HL-60 (cell line): ENCODE data around the gene FBXL17.

ENCODE experiments used
- DNase-seq, 2 experiments: peaks; one replicate each; pipeline ENCODE4 v3.0.0-alpha.2; 2010 to 2020; ENCODE audit warnings: low read depth in 1 of 2, low spot score in 1 of 2
- H3K27ac ChIP-seq: fragments of 250-450 bp; sonication (Bioruptor Pico); replicated peaks from 2 replicates; pipeline ENCODE4 v1.5.1; 2020; ENCODE audit warnings: mild to moderate bottlenecking, moderate library complexity
- H3K27me3 ChIP-seq: fragments of 250-450 bp; sonication (Bioruptor Pico); 2 replicates; pipeline ENCODE4 v1.5.1; 2021; ENCODE audit warnings: mild to moderate bottlenecking, moderate library complexity; ENCODE audit not compliant: insufficient read depth, poor library complexity, severe bottlenecking
- H3K4me3 ChIP-seq: replicated peaks from 2 replicates; pipeline ENCODE4 v1.5.1; 2011; ENCODE audit warnings: mild to moderate bottlenecking, control low read depth, low read length; ENCODE audit not compliant: insufficient read depth
- GABPA ChIP-seq: IDR thresholded peaks from 2 replicates; pipeline ENCODE4 v1.6.1; 2012; ENCODE audit warnings: low read depth
- POLR2AphosphoS5 ChIP-seq: IDR thresholded peaks from 2 replicates; pipeline ENCODE4 v1.6.1; 2012; ENCODE audit warnings: low read depth
- SPI1 ChIP-seq: IDR thresholded peaks from 2 replicates; pipeline ENCODE4 v1.6.1; 2012; ENCODE audit warnings: low read depth, mild to moderate bottlenecking, borderline replicate concordance
- TF ChIP-seq, protein P1 (sequence below): IDR thresholded peaks from 2 replicates; pipeline ENCODE4 v1.6.1; 2012; ENCODE audit warnings: low read depth; ENCODE audit not compliant: insufficient replicate concordance
- TF ChIP-seq, protein P2 (sequence below): IDR thresholded peaks from one replicate; pipeline ENCODE4 v1.5.1; 2011; ENCODE audit warnings: low read length, control low read depth, inconsistent platforms; ENCODE audit not compliant: insufficient read depth

FBXL17 gene

GRCh38 chr5:108249095-108249784, 132.7 kb downstream of the FBXL17 start:
- no peak overlapping the region for H3K4me3 ChIP-seq
- DNase-seq = no peak
- H3K27me3 ChIP-seq = no peaks in the 10 kb centered on the region
- no peak overlapping the region for H3K27ac ChIP-seq
- TF ChIP-seq GABPA (no peak), SPI1 (no peak), POLR2AphosphoS5 (no peak)
- TF ChIP-seq, protein P1, sequence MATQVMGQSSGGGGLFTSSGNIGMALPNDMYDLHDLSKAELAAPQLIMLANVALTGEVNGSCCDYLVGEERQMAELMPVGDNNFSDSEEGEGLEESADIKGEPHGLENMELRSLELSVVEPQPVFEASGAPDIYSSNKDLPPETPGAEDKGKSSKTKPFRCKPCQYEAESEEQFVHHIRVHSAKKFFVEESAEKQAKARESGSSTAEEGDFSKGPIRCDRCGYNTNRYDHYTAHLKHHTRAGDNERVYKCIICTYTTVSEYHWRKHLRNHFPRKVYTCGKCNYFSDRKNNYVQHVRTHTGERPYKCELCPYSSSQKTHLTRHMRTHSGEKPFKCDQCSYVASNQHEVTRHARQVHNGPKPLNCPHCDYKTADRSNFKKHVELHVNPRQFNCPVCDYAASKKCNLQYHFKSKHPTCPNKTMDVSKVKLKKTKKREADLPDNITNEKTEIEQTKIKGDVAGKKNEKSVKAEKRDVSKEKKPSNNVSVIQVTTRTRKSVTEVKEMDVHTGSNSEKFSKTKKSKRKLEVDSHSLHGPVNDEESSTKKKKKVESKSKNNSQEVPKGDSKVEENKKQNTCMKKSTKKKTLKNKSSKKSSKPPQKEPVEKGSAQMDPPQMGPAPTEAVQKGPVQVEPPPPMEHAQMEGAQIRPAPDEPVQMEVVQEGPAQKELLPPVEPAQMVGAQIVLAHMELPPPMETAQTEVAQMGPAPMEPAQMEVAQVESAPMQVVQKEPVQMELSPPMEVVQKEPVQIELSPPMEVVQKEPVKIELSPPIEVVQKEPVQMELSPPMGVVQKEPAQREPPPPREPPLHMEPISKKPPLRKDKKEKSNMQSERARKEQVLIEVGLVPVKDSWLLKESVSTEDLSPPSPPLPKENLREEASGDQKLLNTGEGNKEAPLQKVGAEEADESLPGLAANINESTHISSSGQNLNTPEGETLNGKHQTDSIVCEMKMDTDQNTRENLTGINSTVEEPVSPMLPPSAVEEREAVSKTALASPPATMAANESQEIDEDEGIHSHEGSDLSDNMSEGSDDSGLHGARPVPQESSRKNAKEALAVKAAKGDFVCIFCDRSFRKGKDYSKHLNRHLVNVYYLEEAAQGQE = no peak
- TF ChIP-seq, protein P2, sequence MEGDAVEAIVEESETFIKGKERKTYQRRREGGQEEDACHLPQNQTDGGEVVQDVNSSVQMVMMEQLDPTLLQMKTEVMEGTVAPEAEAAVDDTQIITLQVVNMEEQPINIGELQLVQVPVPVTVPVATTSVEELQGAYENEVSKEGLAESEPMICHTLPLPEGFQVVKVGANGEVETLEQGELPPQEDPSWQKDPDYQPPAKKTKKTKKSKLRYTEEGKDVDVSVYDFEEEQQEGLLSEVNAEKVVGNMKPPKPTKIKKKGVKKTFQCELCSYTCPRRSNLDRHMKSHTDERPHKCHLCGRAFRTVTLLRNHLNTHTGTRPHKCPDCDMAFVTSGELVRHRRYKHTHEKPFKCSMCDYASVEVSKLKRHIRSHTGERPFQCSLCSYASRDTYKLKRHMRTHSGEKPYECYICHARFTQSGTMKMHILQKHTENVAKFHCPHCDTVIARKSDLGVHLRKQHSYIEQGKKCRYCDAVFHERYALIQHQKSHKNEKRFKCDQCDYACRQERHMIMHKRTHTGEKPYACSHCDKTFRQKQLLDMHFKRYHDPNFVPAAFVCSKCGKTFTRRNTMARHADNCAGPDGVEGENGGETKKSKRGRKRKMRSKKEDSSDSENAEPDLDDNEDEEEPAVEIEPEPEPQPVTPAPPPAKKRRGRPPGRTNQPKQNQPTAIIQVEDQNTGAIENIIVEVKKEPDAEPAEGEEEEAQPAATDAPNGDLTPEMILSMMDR = no peak

DNA sequence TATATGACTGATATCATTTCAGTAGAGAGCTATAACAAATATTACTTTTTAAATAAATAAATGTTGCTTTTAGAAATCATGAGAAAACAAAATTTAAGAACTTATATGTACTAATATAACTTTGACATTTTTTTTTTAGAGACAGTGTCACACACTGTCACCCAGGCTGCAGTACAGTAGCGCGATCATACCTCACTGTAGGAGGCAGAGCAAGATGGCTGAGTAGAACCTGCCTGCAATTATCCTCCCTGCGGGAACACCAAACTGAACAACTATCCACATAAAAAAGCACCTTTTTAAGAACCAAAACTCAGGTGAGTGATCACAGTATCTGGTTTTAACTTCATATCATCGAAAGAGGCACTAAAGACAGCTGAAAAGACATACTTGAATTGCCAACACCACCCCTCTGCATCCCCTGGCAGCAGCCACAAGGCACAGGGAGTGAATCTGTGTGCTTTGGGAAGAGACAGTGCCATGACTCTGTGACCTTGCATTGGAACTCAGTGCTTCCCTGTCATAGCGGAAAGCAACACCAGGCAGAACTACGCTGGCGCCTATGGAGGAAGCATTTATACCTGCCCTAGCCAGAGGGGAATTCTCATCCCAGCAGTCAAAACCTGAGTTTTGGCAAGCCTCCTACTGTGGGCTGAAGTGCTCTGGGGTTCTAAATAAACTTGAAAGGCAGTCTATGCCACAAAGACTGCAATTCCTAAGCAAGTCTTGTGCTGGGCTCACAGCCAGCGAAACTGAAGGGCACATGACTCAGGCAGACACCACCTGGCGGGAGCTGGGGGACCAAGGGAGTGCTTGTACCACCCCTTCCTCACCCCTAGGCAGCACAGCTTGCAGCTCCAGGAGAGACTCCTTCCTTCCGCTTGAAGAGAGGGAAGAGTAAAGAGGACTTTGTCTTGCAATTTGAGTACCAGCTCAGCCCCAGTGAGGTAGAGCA, 142.7 kb downstream of the FBXL17 start:
- Histone ChIP-seq H3K4me3 (no peak overlapping the region), H3K27ac (no peak overlapping the region), H3K27me3 (no peaks in the 10 kb centered on the region)
- DNase-seq = no peak
- TF ChIP-seq, protein P1 = no peak
- no peak for TF ChIP-seq SPI1
- no peak for TF ChIP-seq POLR2AphosphoS5
- TF ChIP-seq, protein P2 = no peak
- no peak for TF ChIP-seq GABPA

DNA sequence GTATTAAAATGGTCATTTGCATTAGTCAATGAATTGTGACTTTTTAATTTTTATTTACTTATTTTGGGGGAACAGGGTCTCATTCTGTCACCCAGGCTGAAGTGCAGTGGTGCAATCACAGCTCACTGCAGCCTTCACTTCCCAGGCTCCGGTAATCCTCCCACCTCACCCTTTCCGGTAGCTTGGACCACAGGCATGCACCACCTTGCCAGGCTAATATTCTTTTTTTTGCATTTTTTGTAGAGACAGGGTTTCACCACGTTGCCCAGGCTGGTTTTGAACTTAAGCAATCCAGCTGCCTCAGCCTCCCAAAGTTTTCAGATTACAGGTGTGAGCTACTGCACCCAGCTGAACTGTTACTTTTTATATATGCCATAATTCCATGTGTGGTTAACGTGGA, 143.4 kb downstream of the FBXL17 start:
- Histone ChIP-seq H3K4me3 (no peak overlapping the region), H3K27ac (no peak overlapping the region), H3K27me3 (no peaks in the 10 kb centered on the region)
- TF ChIP-seq, protein P2 = no peak
- TF ChIP-seq GABPA (no peak), SPI1 (no peak), POLR2AphosphoS5 (no peak)
- TF ChIP-seq, protein P1 = no peak
- no peak for DNase-seq
